C4-2B (cell line): ENCODE data around the gene XRN2.

Source experiments
- CTCF ChIP-seq: fragments of 450-650 bp; conservative IDR thresholded peaks from 2 replicates; pipeline ENCODE4 v1.5.1; 2017; ENCODE audit warnings: mild to moderate bottlenecking
- ZFX ChIP-seq: fragments of 450-650 bp; IDR thresholded peaks from 2 replicates; pipeline ENCODE4 v1.6.1; 2017

- TF ChIP-seq CTCF (no peak), ZFX (no peak)
Observed at GRCh38 chr20:21344206-21344900, 41.2 kb downstream of the XRN2 start.
